Keratinocyte (primary cell): ENCODE data around the gene PACSIN2.

ENCODE experiments used
- EZH2 ChIP-seq: IDR thresholded peaks from one replicate; pipeline ENCODE4 v1.6.1; 2012; ENCODE audit warnings: inconsistent platforms, mild to moderate bottlenecking, low read length, moderate library complexity
- TF ChIP-seq, protein P1 (sequence below), 3 experiments: IDR thresholded peaks in 1 of 3; conservative IDR thresholded peaks in 1 of 3; optimal IDR thresholded peaks in 1 of 3; 2 replicates in 2 of 3; 3 replicates in 1 of 3; pipeline versions ENCODE3 to v1.5.1; 2011; ENCODE audit warnings: low read length in 3 of 3, mild to moderate bottlenecking in 3 of 3, moderate library complexity in 2 of 3, control low read depth in 1 of 3, inconsistent platforms in 1 of 3; ENCODE audit not compliant: insufficient read depth in 2 of 3; ENCODE audit errors: extremely low read depth in 1 of 3

DNA sequence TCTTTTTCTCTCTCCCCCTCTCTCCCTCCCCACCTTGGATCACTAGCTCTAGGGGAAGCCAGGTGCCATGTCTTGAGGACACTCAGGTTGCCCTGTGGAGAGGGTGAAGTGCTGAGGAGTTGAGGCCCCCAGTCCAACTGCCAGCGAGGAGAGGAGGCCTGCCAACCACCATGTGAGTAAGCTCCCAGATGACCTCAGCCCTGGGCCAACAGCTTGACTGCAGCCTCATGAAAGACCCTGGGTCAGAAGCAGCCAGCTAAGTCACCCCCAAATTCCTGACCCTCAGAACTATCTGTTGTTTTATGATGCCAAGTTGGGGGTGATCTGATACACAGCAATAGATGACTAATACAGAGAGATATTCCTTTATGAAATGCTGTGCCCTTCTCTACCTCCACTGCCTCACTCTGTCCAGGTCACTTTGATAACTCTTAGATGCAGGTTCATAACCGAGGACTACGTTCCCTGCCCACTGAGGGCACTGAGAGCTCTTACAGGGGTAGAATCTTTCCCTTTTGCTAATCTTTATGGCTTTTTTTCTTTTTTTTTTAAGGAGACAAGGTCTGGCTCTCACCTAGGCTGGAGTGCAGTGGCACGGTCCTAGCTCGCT lies 165.9 kb downstream of the PACSIN2 start:
- no peak for TF ChIP-seq EZH2
- TF ChIP-seq, protein P1, sequence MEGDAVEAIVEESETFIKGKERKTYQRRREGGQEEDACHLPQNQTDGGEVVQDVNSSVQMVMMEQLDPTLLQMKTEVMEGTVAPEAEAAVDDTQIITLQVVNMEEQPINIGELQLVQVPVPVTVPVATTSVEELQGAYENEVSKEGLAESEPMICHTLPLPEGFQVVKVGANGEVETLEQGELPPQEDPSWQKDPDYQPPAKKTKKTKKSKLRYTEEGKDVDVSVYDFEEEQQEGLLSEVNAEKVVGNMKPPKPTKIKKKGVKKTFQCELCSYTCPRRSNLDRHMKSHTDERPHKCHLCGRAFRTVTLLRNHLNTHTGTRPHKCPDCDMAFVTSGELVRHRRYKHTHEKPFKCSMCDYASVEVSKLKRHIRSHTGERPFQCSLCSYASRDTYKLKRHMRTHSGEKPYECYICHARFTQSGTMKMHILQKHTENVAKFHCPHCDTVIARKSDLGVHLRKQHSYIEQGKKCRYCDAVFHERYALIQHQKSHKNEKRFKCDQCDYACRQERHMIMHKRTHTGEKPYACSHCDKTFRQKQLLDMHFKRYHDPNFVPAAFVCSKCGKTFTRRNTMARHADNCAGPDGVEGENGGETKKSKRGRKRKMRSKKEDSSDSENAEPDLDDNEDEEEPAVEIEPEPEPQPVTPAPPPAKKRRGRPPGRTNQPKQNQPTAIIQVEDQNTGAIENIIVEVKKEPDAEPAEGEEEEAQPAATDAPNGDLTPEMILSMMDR (optimal IDR thresholded peaks at IDR 0.05 in 1 of 3, IDR thresholded peaks at IDR 0.05 in 1 of 3, conservative IDR thresholded peaks at IDR 0.05 in 1 of 3; ENCODE audit: extremely low read depth in 1 of 3, insufficient read depth in 2 of 3, low read length in 3 of 3) = no peak
